Measurements from ENCODE around the gene MYO7B.

MYO7B gene

GRCh38 chr2:127611076-127611925 lies 75.8 kb downstream of the MYO7B start:
- peak; percentile 33 for DNase-seq

- peak; percentile 17 for DNase-seq
Measured at GRCh38 chr2:127612111-127612822, 76.8 kb downstream of the MYO7B start.

GRCh38 chr2:127614246-127614645 lies 78.8 kb downstream of the MYO7B start:
- DNase-seq, result peak; percentile 25

- no peak for DNase-seq
Measured at GRCh38 chr2:127614731-127615130, 79.2 kb downstream of the MYO7B start.

- DNase-seq, result peak; percentile 45
Measured at GRCh38 chr2:127615511-127616166, 80.2 kb downstream of the MYO7B start.

- peak; percentile 32 for DNase-seq
Measured at GRCh38 chr2:127618551-127619202, 83.2 kb downstream of the MYO7B start.

- peak; percentile 22 for DNase-seq
Measured at GRCh38 chr2:127619203-127619590, 83.7 kb downstream of the MYO7B start.

- peak; percentile 33 for DNase-seq
Measured at GRCh38 chr2:127619877-127620705, 84.6 kb downstream of the MYO7B start.

- DNase-seq, result no peak
Measured at GRCh38 chr2:127620866-127621265, 85.4 kb downstream of the MYO7B start.

- peak; percentile 28 for DNase-seq
Measured at GRCh38 chr2:127621981-127622431, 86.5 kb downstream of the MYO7B start.

- DNase-seq, result peak; percentile 36
Measured at GRCh38 chr2:127622561-127623387, 87.3 kb downstream of the MYO7B start.

- DNase-seq, result peak; percentile 47
Measured at GRCh38 chr2:127623388-127624319, 88.2 kb downstream of the MYO7B start.

GRCh38 chr2:127624320-127624755 lies 88.9 kb downstream of the MYO7B start:
- DNase-seq, result no peak

GRCh38 chr2:127624756-127625571 lies 89.5 kb downstream of the MYO7B start:
- no peak for DNase-seq

GRCh38 chr2:127625572-127625951 lies 90.1 kb downstream of the MYO7B start:
- no peak for DNase-seq

GRCh38 chr2:127626175-127626574 lies 90.7 kb downstream of the MYO7B start:
- DNase-seq, result no peak

GRCh38 chr2:127626917-127627739 lies 91.6 kb downstream of the MYO7B start:
- no peak for DNase-seq
